Lower leg skin (tissue), 3 donors: ENCODE results near the gene ATP11C.
"Not testable (repeated sequence)": the region's sequence is repeated elsewhere in the genome, so short reads cannot be mapped to it uniquely, and the experiment has no call there.

Experiments used
- CTCF ChIP-seq, 3 donors: fragments of 450-650 bp; IDR thresholded peaks; one replicate each; pipeline ENCODE4 v1.5.1; 2016; ENCODE audit warnings: antibody characterized with exemption in 3 of 3, mild to moderate bottlenecking in 3 of 3, moderate library complexity in 2 of 3
- POLR2A ChIP-seq, 2 donors: fragments of 450-650 bp; IDR thresholded peaks; one replicate each; pipeline ENCODE4 v1.6.1; 2016 to 2017; ENCODE audit warnings: antibody characterized with exemption in 2 of 2, mild to moderate bottlenecking in 1 of 2, moderate library complexity in 1 of 2

- not testable (repeated sequence) for TF ChIP-seq CTCF, POLR2A (IDR thresholded peaks at IDR 0.05)
Observed at GRCh38 chrX:139856826-139857225, 76.0 kb downstream of the ATP11C start.
